Measurements from ENCODE around the gene GAS1.

GAS1 gene

GRCh38 chr9:86921151-86921923 is 26.0 kb downstream of the GAS1 start:
- DNase-seq (ENCODE audit: low spot score): no peak

DNA sequence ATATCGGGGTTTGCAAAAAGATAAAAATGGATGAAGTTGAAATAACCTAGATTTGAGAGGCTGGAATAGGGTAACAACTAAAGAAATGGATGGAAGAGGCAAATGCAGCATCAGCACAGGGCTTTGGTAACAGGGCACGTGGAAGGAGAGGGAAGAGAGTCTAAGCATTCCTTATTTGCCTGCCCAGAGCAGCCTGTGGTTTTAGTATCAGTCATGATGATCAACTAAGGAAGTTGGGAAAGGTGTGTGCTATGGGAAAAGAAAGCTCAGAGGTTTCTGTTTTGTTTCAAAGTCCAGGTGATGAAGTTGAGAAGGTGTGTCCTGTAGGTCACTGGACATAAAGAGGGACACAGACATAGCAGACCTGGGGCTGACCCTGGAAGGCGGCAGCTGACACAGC is 28.8 kb downstream of the GAS1 start:
- no peak for DNase-seq (ENCODE audit: low spot score)

DNA sequence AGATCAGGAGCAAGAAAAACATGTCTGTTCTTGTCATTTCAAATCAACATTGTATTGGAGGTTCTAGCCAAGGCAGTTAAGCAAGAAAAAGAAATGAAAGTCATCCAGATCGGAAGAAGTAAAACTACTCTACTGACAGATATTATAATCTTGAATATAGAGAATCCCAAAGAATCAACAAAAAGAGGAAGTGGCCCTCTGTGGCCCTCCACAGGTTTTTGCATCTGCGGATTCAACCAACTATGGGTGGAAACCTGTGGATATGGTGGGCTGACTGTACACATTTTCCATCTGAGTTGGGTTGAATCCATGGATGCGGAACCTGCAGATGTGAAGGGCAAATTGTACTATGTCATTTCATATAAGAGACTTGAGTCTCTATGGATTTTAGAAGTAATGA is 35.1 kb downstream of the GAS1 start:
- DNase-seq (ENCODE audit: low spot score): no peak

- DNase-seq (ENCODE audit: low spot score): no peak
These were observed 37.9 kb downstream of the GAS1 start for GRCh38 chr9:86909388-86909787.

GRCh38 chr9:86908261-86908660 is 39.0 kb downstream of the GAS1 start:
- DNase-seq (ENCODE audit: low spot score): no peak

DNA sequence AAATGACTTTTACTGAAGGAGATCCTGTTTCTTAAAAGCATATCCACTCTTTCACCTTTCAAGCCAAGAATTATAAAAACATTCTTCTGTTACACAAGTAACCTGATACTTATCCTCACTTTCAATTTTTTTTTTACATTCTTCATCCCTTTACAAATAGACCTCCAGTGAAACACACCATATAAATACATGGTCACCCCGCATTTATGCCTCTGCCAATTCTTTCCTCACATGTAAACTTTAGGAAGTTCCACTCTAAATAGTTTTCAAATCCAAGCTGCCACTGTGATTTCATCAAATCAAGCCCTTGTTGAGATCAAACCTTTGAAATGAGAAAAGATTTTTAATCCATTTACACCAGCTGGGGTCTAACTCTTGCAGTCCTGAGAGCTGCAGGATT is 40.0 kb downstream of the GAS1 start:
- DNase-seq (ENCODE audit: low spot score): no peak

DNA sequence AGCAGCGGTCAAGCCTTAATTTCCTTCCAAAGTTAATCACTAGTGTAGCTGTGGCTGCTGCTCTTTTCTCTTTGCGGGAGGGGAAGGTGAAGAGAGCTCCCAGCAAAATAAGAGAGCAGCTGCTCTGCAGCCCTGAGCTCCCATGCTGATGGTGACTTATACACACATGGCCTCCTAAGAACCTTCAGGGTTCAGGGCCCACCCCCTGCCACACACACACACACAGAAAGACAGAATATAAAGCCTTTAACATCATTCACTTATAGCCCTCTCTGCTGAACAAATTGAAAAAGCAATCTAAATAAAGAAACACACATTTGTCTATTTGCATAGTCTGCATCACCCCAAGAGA is 43.6 kb downstream of the GAS1 start:
- DNase-seq (ENCODE audit: low spot score): no peak

DNA sequence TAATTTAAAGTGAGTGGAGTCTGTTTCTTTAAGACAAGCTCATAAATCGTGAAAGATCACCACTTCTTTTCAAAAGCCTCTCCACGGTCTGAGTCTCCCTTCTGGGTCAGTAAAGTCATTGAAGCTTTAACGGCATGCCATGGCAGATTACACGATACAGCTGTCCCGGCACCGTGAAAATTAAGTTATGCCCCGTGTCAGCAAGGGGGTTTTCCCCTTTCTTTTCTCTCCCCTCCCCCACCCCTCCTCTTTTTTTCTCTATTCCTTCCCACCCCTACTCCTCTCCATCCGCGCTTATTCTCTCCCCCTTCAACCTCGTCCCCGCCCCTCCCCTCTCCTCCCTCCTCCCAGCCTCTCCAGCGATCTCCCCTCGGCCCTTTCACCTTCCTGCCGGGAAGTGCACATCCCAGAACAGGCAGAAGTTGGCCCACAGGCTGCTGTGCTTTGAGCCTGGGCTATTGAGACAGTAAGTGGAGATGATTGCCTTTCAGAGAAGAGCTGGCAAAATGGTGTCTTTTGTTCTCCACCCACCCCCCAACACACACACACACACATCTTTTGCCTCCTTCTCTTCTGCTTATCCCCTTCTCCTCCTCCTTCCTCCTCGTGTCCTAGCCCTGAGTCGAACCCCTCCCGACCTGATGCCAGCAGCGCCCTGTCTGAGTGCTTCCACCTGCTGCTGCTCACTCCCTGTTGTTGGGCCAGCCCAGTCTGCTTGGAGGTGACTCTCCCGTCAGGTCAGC is 44.1 kb downstream of the GAS1 start:
- no peak for DNase-seq (ENCODE audit: low spot score)

- no peak for DNase-seq (ENCODE audit: low spot score)
These were observed 44.7 kb downstream of the GAS1 start for GRCh38 chr9:86902586-86902985.

- DNase-seq (ENCODE audit: low spot score): no peak
These were observed 45.1 kb downstream of the GAS1 start for GRCh38 chr9:86902176-86902575.

- no peak for DNase-seq (ENCODE audit: low spot score)
These were observed 45.8 kb downstream of the GAS1 start for GRCh38 chr9:86901511-86901910.

Measured in D341Med (cell line).